ENCODE results near the gene PDXK. TPM values are rescaled to one million over a fixed set of nuclear protein-coding genes. Genes with fewer than 3 reads are reported as not detected.

PDXK gene
- total RNA-seq, 2 donors from 2014 or later: 90.9 to 105 TPM

DNA sequence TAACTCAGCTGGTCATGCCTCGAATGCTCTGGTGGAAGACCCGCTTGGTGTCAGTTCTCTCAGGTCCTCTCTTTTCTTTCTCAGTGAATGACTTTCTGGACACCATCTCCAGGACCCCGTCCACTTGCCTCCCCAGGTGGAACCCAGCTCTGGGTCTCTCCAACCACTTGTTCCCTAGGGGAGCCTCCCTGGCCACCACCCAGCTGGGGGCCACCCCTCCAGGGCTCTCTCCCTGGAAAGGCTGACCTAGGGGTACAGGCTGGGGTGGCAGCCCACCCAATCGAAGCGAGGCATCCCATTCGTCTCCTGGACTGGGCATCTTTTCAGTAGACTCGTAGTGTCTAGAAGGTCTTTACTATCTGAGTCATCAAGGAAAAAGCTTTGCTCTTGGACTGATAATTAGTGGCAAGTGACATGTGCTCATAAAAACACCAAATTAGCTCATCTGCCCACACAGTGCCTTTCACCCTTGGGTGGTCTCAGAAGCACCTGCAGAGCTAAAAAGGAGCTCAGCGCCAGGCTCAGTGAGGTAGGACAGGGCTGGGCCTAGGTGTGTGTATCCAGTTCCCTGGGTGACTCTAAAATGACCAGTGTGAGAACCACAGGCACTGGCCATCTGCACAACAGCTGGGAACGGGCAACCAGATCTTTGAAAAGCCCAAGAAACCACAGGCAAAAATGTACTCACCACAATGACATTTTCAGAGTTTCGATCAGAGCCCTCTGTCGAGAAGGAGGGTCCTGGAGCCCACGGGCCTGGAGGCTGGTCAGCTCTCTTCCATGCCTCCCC, 2.4 kb upstream of the PDXK start:
- H3K27ac Mint-ChIP-seq: no peak overlapping the region
- no peaks in the 10 kb centered on the region for H3K36me3 Mint-ChIP-seq (ENCODE audit: low read depth)
- no peaks in the 10 kb centered on the region for H3K4me1 ChIP-seq (ENCODE audit: control insufficient read depth, insufficient read depth, low read length)
- H3K9me3 Mint-ChIP-seq: no peaks in the 10 kb centered on the region
- H3K27me3 ChIP-seq (ENCODE audit: control insufficient read depth, insufficient read depth, low read length, poor library complexity, severe bottlenecking): peaks cover 6% of the 10 kb centered on the region
- no peak overlapping the region for H3K4me3 Mint-ChIP-seq
- 87 to 94% methylated on average over 4 to 12 of the region's 12 CpGs for WGBS, 2 experiments (ENCODE audit: insufficient coverage in 1 of 2, insufficient read length in 1 of 2)
- H3K27me3 Mint-ChIP-seq (ENCODE audit: insufficient read depth): peaks cover 24% of the 10 kb centered on the region
- DNase-seq: no peak
- H3K4me3 ChIP-seq (ENCODE audit: low read length): no peak overlapping the region
- H3K9me3 ChIP-seq (ENCODE audit: control insufficient read depth, low read length): no peaks in the 10 kb centered on the region
- no peaks in the 10 kb centered on the region for H3K36me3 ChIP-seq (ENCODE audit: control insufficient read depth, insufficient read depth, low read length)
- no peak overlapping the region for H3K9ac ChIP-seq (ENCODE audit: extremely low read depth, low read length, poor library complexity, severe bottlenecking)
- TF ChIP-seq CTCF (conservative IDR thresholded peaks at IDR 0.05): no peak
- no peak overlapping the region for H3K27ac ChIP-seq (ENCODE audit: low read depth, low read length)
- peaks cover 17% of the 10 kb centered on the region for H3K4me1 Mint-ChIP-seq

DNA sequence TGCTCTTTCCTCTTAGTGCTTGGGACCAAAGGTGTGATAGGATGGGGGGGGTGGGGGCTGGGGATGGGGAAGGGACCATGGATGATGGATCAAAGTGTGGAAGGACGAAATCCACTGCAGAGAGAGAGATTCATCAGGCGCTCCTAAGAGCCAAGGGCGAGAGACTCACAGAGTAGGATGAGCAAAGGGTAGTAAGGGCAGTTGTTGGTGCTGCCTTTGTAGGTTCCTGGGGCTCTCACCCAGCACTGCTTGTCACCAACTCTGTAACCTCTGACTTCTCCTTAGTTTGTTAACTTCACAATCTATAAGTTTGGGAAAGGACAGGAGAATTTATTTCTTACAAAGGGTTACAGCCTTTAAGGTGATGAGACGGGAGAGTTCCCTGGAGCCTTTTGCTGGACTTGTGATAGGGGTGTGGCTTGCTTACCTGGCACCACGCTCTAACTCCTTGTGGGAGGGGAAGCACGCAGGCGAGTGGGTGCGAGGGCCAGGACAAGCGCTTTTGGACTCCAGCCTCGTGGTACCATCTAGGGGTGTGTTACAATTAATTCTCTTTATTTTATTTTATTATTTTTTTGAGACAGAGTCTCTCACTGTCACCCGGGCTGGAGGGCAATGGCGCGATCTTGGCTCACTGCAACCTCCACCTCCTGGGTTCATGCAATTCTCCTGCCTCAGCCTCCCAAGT, 1.6 kb upstream of the PDXK start:
- H3K9me3 ChIP-seq (ENCODE audit: control insufficient read depth, low read length): no peaks in the 10 kb centered on the region
- WGBS, 2 experiments (ENCODE audit: insufficient coverage in 1 of 2, insufficient read length in 1 of 2): 88 to 95% methylated on average over 4 to 12 of the region's 13 CpGs
- peaks cover 24% of the 10 kb centered on the region for H3K27me3 Mint-ChIP-seq (ENCODE audit: insufficient read depth)
- H3K4me1 ChIP-seq (ENCODE audit: control insufficient read depth, insufficient read depth, low read length): no peaks in the 10 kb centered on the region
- H3K36me3 Mint-ChIP-seq (ENCODE audit: low read depth): no peaks in the 10 kb centered on the region
- peaks cover 6% of the 10 kb centered on the region for H3K27me3 ChIP-seq (ENCODE audit: control insufficient read depth, insufficient read depth, low read length, poor library complexity, severe bottlenecking)
- H3K27ac ChIP-seq (ENCODE audit: low read depth, low read length): no peak overlapping the region
- peaks cover 12% of the 10 kb centered on the region for H3K4me1 Mint-ChIP-seq
- H3K36me3 ChIP-seq (ENCODE audit: control insufficient read depth, insufficient read depth, low read length): no peaks in the 10 kb centered on the region
- H3K4me3 Mint-ChIP-seq: peak overlapping the region; percentile 66
- H3K4me3 ChIP-seq (ENCODE audit: low read length): no peak overlapping the region
- no peak overlapping the region for H3K27ac Mint-ChIP-seq
- DNase-seq: no peak
- no peaks in the 10 kb centered on the region for H3K9me3 Mint-ChIP-seq
- TF ChIP-seq CTCF (conservative IDR thresholded peaks at IDR 0.05): no peak
- H3K9ac ChIP-seq (ENCODE audit: extremely low read depth, low read length, poor library complexity, severe bottlenecking): no peak overlapping the region

DNA sequence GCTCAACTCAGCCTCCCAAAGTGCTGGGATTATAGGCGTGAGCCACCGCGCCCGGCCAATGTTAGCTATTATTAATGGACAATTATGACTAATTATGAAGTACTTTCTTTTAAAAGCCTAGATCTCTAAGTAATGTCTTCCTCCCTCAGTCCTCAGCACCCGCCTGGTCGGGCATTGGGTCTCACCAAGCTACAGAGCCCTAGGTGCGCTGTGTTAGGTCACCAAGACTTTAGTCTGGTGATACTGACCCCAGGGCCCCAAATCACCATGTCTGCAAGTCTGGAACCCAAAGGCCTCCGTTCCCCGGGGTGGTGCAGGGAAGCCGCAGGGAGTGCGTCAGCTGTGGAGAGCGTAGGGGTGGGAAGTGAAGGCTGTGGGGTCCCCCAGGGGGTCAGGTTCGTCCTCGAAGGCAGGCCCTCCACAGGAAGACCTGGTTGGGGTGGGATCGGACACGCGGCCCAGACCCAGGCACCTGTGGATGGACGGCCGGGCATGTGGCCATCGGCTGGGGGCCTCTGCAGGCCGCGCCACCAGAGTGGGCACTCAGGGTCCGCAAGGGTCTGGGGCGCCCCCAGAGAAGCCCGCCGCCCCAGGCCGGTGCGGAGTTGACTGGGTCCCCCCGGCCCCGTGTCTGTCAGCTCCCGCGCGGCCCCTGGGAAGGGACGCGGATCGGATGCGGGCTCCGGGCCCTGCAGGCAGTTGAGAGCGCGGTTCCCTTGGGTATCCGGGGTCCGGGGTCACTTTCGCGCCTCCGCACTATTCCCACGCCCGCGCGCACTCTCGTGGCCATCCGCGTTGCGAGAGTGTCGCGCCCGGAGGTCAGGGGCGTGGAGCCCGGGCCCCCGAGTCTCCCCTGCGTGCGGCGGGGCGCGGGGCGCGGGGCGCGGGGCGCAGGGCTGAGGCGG, 710 bp upstream of the PDXK start:
- H3K4me3 ChIP-seq (ENCODE audit: low read length): peak overlapping the region; percentile 85
- H3K36me3 Mint-ChIP-seq (ENCODE audit: low read depth): peaks cover 2% of the 10 kb centered on the region
- H3K4me1 Mint-ChIP-seq: peaks cover 7% of the 10 kb centered on the region
- no peak overlapping the region for H3K27ac Mint-ChIP-seq
- 29 to 60% methylated on average over 3 to 70 of the region's 70 CpGs for WGBS, 2 experiments (ENCODE audit: insufficient coverage in 1 of 2, insufficient read length in 1 of 2)
- no peaks in the 10 kb centered on the region for H3K9me3 Mint-ChIP-seq
- H3K27me3 Mint-ChIP-seq (ENCODE audit: insufficient read depth): peaks cover 24% of the 10 kb centered on the region
- no peak overlapping the region for H3K27ac ChIP-seq (ENCODE audit: low read depth, low read length)
- peak overlapping the region; percentile 41 for H3K9ac ChIP-seq (ENCODE audit: extremely low read depth, low read length, poor library complexity, severe bottlenecking)
- no peak for DNase-seq
- H3K9me3 ChIP-seq (ENCODE audit: control insufficient read depth, low read length): no peaks in the 10 kb centered on the region
- no peak for TF ChIP-seq CTCF (conservative IDR thresholded peaks at IDR 0.05)
- H3K36me3 ChIP-seq (ENCODE audit: control insufficient read depth, insufficient read depth, low read length): no peaks in the 10 kb centered on the region
- peaks cover 6% of the 10 kb centered on the region for H3K27me3 ChIP-seq (ENCODE audit: control insufficient read depth, insufficient read depth, low read length, poor library complexity, severe bottlenecking)
- H3K4me3 Mint-ChIP-seq: peak overlapping the region; percentile 66
- no peaks in the 10 kb centered on the region for H3K4me1 ChIP-seq (ENCODE audit: control insufficient read depth, insufficient read depth, low read length)

All from endodermal cell (in vitro differentiated cells).